Sigmoid colon (tissue), 3 donors: Measurements from ENCODE around the gene ZNF329.

Source experiments
- POLR2A ChIP-seq, 2 donors: fragments of 450-650 bp; IDR thresholded peaks; one replicate each; pipeline ENCODE4 v1.6.1; 2016; ENCODE audit warnings: antibody characterized with exemption in 2 of 2, mild to moderate bottlenecking in 2 of 2, moderate library complexity in 2 of 2
- TF ChIP-seq, protein P1 (sequence below), 4 experiments: fragments of 450-650 bp in 3 of 4; fragments of 200-600 bp in 1 of 4; IDR thresholded peaks; one replicate each; pipeline ENCODE4 v1.5.1; 2016 to 2019; ENCODE audit warnings: antibody characterized with exemption in 4 of 4, mild to moderate bottlenecking in 3 of 4, moderate library complexity in 2 of 4

DNA sequence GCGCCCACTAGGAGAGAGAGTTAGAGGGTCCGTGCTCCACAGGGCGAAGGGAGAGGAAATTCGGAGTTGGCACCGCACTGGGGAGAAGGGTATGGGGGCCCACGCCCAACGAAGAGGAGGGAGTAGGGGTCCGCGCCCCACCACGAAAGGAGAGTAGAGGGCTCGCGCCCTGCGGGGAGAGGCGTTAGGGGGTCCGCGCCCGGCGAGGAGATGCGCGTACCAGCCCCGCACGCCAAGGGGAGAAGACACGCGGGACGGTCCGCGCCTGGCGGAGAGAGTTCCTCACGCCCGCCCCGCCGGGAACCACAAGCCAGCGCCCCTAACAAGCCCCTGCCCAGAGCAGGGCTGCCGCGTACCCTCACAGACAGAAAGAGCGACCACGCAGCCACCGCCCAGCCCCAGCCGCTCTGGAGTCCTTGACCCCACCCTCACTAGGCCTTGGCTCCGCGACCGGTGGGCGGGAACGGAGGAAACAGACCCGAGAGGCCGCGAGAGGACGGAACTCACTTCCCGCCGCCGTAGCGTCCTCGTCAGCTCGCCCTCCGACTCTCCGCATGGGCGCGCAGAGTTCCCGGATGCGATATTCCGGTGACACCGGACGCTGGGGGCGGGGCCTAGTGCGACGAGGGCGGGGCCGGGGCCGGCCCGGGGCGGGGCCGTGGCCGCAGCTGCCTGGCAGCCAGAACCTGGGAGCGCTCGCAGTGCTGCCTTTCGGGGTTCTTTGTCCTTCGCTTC lies 32.6 kb downstream of the ZNF329 start:
- TF ChIP-seq POLR2A (IDR thresholded peaks at IDR 0.05) = no peak
- TF ChIP-seq, protein P1, sequence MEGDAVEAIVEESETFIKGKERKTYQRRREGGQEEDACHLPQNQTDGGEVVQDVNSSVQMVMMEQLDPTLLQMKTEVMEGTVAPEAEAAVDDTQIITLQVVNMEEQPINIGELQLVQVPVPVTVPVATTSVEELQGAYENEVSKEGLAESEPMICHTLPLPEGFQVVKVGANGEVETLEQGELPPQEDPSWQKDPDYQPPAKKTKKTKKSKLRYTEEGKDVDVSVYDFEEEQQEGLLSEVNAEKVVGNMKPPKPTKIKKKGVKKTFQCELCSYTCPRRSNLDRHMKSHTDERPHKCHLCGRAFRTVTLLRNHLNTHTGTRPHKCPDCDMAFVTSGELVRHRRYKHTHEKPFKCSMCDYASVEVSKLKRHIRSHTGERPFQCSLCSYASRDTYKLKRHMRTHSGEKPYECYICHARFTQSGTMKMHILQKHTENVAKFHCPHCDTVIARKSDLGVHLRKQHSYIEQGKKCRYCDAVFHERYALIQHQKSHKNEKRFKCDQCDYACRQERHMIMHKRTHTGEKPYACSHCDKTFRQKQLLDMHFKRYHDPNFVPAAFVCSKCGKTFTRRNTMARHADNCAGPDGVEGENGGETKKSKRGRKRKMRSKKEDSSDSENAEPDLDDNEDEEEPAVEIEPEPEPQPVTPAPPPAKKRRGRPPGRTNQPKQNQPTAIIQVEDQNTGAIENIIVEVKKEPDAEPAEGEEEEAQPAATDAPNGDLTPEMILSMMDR (IDR thresholded peaks at IDR 0.05) = no peak
